HG03558 (cell line): ENCODE data around the gene POU6F1.
A peak's percentile ranks its signal among the peaks of the same experiment; 100 is the strongest.

Experiments
- ATAC-seq: cut with Tn5 transposase; IDR thresholded peaks from one replicate; pipeline ENCODE4 v1.9.1; 2021; ENCODE audit warnings: moderate number of reproducible peaks; ENCODE audit not compliant: unreplicated experiment; ENCODE audit errors: extremely low read depth

The POU6F1 gene

DNA sequence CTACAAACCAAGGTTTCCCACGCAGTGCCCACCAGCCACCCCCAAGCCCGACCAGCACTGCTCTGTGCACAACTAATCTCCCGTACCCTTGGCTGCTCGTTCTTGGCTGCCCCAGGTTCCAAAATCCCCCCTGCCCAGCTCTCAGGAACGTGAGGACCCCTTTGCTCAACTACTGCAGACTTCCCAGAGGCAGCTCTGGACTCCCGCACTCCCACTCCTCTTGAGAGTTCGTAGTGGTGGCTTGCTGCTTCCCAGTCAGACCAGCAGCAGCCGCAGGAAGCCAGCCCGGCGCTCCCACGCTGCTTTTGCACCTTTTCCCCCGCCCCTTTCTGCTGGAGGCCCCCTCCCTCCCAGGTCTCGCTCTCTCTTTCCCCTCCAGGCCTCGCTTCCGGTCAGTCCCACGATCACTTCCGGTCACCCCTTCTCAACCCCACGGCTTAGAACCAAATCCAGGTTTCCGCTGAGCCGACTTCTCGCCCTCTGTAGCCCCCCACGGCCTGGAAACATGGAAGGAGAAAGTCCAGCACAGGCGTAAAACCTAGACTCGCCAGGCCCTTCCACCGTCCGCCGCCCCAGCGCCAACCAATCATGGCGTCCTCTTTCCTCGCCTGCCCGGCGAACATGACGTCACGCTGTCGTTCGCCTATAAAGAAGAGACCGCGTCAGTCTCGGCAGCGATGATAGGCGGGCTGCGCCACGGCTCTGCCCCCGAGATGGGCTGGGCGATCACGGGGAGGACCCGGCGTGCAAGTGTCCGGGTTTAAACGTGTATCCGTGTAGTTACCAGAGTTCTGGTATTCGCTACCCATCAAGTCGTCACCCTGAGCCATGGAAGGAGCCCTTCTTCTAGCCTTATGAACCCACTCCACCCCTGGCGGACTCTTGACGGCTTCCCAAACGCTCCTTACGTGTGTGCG is 45.1 kb downstream of the POU6F1 start, which contains the start of gene TFCP2:
TSS of gene TFCP2 (minus strand) at position 621 of the 917 bp plus-strand sequence. CDS start 713 bp downstream, outside the sequence.
- ATAC-seq = peak; percentile 82

DNA sequence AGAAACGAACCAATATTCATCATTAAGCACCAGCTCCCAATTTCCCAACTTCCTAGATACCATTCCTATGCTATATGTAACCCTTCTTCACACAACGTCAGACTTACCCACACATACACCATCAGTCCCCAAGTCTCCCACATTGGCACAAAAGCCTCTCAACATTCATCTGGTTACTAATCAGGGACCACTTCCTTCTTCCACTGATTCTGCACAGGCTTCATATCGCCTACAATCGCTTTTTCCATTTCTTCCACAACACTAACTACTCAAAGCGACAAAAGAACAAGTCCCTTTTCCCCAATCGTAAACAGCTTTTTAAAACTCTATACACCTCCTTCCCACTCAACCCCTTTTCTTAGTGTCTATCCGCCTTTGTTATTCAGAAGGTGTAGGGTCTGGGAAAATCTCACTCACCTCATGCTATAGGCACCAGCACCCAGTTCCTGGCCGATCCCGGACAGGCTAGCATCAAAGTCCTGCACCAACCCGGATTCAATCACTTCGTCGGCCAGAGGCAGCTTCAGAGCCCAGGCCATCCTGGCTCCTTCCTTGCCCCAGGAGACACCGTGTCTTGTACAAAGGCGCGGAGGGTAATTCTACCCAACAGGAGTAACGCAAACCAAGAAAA is 45.9 kb downstream of the POU6F1 start:
- ATAC-seq = no peak

DNA sequence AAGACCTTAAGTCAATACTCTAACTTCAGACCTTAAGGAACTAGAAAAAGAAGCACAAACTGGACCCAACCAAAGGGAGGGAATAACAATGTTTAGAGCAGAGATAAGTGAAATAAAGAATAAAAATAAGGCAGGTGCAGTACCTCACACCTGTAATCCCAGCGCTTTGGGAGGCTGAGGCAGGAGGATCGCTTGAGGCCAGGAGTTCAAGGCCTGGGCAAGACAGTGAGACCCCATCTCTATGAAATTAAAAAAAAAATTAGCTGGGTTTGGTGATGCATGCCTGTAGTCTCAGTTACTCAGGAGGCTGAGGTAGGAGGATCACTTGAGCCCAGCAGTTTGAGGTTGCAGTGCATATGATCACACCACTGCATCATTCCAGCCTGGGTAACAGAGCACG is 54.1 kb downstream of the POU6F1 start:
- no peak for ATAC-seq

DNA sequence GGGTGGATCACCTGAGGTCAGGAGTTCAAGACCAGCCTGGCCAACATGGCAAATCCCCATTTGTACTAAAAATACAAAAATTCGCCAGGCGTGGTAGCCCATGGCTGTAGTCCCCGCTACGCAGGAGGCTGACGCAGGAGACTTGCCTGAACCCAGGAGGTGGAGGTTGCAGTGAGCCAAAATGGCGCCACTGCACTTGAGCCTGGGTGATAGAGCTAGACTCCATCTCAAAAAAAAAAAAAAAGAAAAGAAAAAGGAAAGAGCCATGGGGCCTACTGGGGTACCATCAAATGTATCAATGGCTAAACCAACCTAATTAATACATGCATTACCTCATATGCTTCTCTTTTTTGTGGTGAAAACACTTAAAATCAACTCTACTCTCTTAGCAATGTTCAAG is 55.6 kb downstream of the POU6F1 start:
- ATAC-seq = no peak

- ATAC-seq = no peak
Measured at GRCh38 chr12:51160814-51161459, 56.9 kb downstream of the POU6F1 start.

DNA sequence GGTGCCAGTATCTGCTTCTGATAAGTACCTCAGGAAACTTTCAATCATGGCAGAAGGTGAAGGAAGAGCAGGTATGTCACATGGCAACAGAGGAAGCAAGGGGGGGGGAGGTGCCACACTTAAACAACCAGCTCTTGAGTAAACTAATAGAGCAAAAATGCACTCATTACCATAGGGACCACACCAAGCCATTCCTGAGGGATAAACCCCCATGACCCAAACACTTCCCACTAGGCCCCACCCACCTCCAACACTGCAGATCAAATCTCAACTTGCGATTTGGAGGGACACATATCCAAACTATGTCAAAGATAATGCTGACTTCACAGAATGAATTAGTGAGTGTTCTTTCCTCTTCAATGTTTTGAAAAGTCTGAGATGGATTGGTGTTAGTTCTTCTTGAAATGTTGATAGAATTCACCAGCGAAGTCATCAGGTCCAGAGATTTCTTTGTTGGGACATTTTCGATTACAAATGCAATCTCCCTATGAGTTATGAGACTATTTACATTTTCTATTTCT is 61.6 kb downstream of the POU6F1 start:
- no peak for ATAC-seq

DNA sequence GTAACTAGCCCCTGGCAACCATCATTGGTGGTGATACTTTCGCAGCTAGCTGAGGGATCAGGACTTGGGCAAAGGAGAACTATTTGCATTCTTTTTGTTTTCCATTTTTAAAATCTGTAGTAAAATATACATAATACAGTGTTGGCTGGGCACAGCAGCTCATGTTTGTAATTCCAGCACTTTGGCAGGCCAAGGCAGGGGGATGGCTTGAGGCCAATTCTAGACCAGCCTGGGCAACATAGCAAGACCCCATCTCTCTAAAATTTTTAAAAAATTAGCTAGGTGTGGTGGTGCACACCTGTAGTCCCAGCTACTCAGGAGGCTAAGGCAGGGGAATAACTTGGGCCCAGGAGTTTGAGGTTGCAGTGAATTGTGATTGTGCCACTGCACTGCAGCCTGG is 64.9 kb downstream of the POU6F1 start:
- ATAC-seq = no peak

- ATAC-seq = no peak
Measured at GRCh38 chr12:51150777-51151176, 67.1 kb downstream of the POU6F1 start.

- no peak for ATAC-seq
Measured at GRCh38 chr12:51147309-51147708, 70.6 kb downstream of the POU6F1 start.

DNA sequence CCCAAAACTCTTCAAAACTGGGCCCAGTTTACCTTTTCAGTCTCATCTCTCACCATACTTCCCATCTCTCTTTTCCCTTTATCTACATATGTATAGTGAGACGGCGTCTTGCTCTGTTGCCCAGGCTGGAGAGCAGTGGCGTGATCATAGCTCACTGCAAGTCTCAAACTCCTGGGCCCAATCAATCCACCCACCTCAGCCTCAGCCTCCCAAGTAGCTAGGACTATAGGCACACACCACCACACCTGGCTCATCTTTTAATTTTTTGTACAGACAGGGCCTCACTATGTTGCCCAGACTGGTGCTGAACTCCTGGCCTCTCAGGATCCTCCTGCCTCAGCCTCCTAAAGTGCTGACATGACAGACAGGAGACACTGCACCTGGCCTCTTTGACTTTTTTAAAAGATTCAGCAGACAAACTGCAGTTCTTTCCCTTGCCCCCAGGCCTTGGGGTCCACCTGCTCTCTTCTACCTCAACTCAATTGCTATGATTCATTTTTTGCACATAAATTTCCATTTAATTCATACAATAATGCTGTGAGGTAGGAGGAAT is 78.5 kb downstream of the POU6F1 start:
- ATAC-seq = no peak
